Measurements from ENCODE around the gene KRT15. TPM values are rescaled to one million over a fixed set of nuclear protein-coding genes. Genes with fewer than 3 reads are reported as not detected.

KRT15 gene
- not detected for total RNA-seq (2013)
- under 1 TPM in 1 of 3 donors, not detected in 2; 0.03 TPM for polyA plus RNA-seq
- polyA minus RNA-seq, result under 0.01 TPM in 1 of 2 replicates, not detected in the other
- total RNA-seq, result 0 to 1.1 (median 0.23) reads per million in 11 experiments

GRCh38 chr17:41518789-41519449, at the start of gene KRT15:
Gene KRT15, minus strand, starts transcription at chr17:41518890. Its CDS starts 63 bp downstream, at chr17:41518827.
- no peaks in the 10 kb centered on the region for H3K9me3 ChIP-seq (replicated peaks in 1 of 2; ENCODE audit: control insufficient read depth in 1 of 2, insufficient read depth in 1 of 2, low read length in 2 of 2)
- H2AFZ ChIP-seq (ENCODE audit: insufficient read depth, low read depth, low read length, poor library complexity, severe bottlenecking), result no peak within 1 kb of the TSS
- 86% methylated on average over 7 of the region's 8 CpGs for WGBS (ENCODE audit: insufficient coverage)

GRCh38 chr17:41567317-41567716, 48.6 kb upstream of the KRT15 start:
- no peaks in the 10 kb centered on the region for H3K36me3 ChIP-seq (replicated peaks in 1 of 2; ENCODE audit: control insufficient read depth in 1 of 2, insufficient read depth in 2 of 2, low read length in 2 of 2)
- WGBS (ENCODE audit: insufficient coverage), result 21% methylated on average over 6 of the region's 6 CpGs
- intact Hi-C loops (cut with micrococcal nuclease), result no loop called here
- no peaks in the 10 kb centered on the region for H3K27me3 ChIP-seq (ENCODE audit: control insufficient read depth in 2 of 2, insufficient read depth in 2 of 2, low read length in 2 of 2)
- Mint-ChIP-seq H3K9me3 (peaks cover 7 to 19% (median 8%) of the 10 kb centered on the region in 7 donors), H3K36me3 (no peaks in the 10 kb centered on the region), H3K27ac (peak overlapping the region in 4 of 7 donors; percentile 44 to 91 (median 84)), H3K4me1 (no peaks in the 10 kb centered on the region), H3K27me3 (ENCODE audit: low read depth in 3 of 3) (peaks cover 5 to 25% (median 8%) of the 10 kb centered on the region in 3 donors), H3K4me3 (no peak overlapping the region)
- peak overlapping the region; percentile 13 to 29 for H3K27ac ChIP-seq (ENCODE audit: low read depth in 1 of 2, low read length in 2 of 2)
- no peaks in the 10 kb centered on the region for H3K4me1 ChIP-seq (ENCODE audit: control insufficient read depth in 1 of 2, insufficient read depth in 2 of 2, low read length in 2 of 2)
- no peak overlapping the region for H3K9ac ChIP-seq (ENCODE audit: insufficient read depth, low read length, poor library complexity, severe bottlenecking)
- H2AFZ ChIP-seq (ENCODE audit: insufficient read depth, low read depth, low read length, poor library complexity, severe bottlenecking), result no peak overlapping the region
- DNase-seq, result peak in 1 of 3 donors; percentile 8
- TF ChIP-seq, protein P1, sequence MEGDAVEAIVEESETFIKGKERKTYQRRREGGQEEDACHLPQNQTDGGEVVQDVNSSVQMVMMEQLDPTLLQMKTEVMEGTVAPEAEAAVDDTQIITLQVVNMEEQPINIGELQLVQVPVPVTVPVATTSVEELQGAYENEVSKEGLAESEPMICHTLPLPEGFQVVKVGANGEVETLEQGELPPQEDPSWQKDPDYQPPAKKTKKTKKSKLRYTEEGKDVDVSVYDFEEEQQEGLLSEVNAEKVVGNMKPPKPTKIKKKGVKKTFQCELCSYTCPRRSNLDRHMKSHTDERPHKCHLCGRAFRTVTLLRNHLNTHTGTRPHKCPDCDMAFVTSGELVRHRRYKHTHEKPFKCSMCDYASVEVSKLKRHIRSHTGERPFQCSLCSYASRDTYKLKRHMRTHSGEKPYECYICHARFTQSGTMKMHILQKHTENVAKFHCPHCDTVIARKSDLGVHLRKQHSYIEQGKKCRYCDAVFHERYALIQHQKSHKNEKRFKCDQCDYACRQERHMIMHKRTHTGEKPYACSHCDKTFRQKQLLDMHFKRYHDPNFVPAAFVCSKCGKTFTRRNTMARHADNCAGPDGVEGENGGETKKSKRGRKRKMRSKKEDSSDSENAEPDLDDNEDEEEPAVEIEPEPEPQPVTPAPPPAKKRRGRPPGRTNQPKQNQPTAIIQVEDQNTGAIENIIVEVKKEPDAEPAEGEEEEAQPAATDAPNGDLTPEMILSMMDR (IDR thresholded peaks at IDR 0.05), result no peak
- no peak overlapping the region for H3K4me2 ChIP-seq (replicated peaks; ENCODE audit: extremely low read depth, low read length, poor library complexity, severe bottlenecking)
- no peak overlapping the region for H3K4me3 ChIP-seq (replicated peaks in 1 of 3; ENCODE audit: low read depth in 2 of 3, low read length in 3 of 3)
- H3K79me2 ChIP-seq (ENCODE audit: insufficient read depth, low read length), result no peaks in the 10 kb centered on the region
- H3K9me3 ChIP-seq (replicated peaks in 1 of 2; ENCODE audit: control insufficient read depth in 1 of 2, insufficient read depth in 1 of 2, low read length in 2 of 2), result peaks cover 9% of the 10 kb centered on the region in 2 donors
- no peaks in the 10 kb centered on the region for H4K20me1 ChIP-seq (ENCODE audit: insufficient read depth, low read length)

More at GRCh38 chr17:41518789-41519449, at the start of gene KRT15:
- H3K4me2 ChIP-seq (replicated peaks; ENCODE audit: extremely low read depth, low read length, poor library complexity, severe bottlenecking), result no peak within 1 kb of the TSS
- H3K4me3 ChIP-seq (replicated peaks in 1 of 3; ENCODE audit: low read depth in 2 of 3, low read length in 3 of 3), result no peak within 1 kb of the TSS
- peaks cover 9 to 11% of the 10 kb centered on the region in 2 donors for H3K4me1 ChIP-seq (ENCODE audit: control insufficient read depth in 1 of 2, insufficient read depth in 2 of 2, low read length in 2 of 2)
- Mint-ChIP-seq H3K27ac (peak within 1 kb of the TSS in 1 of 7 donors; percentile 74), H3K27me3 (ENCODE audit: low read depth in 3 of 3) (peaks cover 6 to 11% (median 6%) of the 10 kb centered on the region in 3 donors), H3K4me3 (no peak within 1 kb of the TSS), H3K36me3 (no peaks in the 10 kb centered on the region), H3K9me3 (no peaks in the 10 kb centered on the region), H3K4me1 (peaks cover 9% of the 10 kb centered on the region)
- no peak within 1 kb of the TSS for H3K9ac ChIP-seq (ENCODE audit: insufficient read depth, low read length, poor library complexity, severe bottlenecking)
- no peaks in the 10 kb centered on the region for H3K36me3 ChIP-seq (replicated peaks in 1 of 2; ENCODE audit: control insufficient read depth in 1 of 2, insufficient read depth in 2 of 2, low read length in 2 of 2)
- TF ChIP-seq, protein P1 (IDR thresholded peaks at IDR 0.05), result no peak
- no peaks in the 10 kb centered on the region for H4K20me1 ChIP-seq (ENCODE audit: insufficient read depth, low read length)
- intact Hi-C loops (cut with micrococcal nuclease), result no loop called here
- no peak for DNase-seq
- H3K27me3 ChIP-seq (ENCODE audit: control insufficient read depth in 2 of 2, insufficient read depth in 2 of 2, low read length in 2 of 2), result no peaks in the 10 kb centered on the region
- no peak within 1 kb of the TSS for H3K27ac ChIP-seq (ENCODE audit: low read depth in 1 of 2, low read length in 2 of 2)
- H3K79me2 ChIP-seq (ENCODE audit: insufficient read depth, low read length), result no peaks in the 10 kb centered on the region
